Stomach (tissue), 9 donors: ENCODE data around the gene LTF. TPM values are rescaled to one million over a fixed set of nuclear protein-coding genes. Genes with fewer than 3 reads are reported as not detected.

Experiments
- DNase-seq, 2 donors: peaks; one replicate each; pipeline versions ENCODE4 v3.0.0 to v3.0.0-alpha.2; 2013 to 2019
- H3K27ac ChIP-seq, 5 donors: fragments of 200-600 bp in 4 of 5; sonication (generic) in 4 of 5; one replicate each; pipeline ENCODE4 v1.5.1; 2013 to 2019; ENCODE audit warnings: mild to moderate bottlenecking in 1 of 5, moderate library complexity in 1 of 5
- H3K27me3 ChIP-seq, 3 donors: fragments of 200-600 bp; sonication (generic); one replicate each; pipeline ENCODE4 v1.5.1; 2017 to 2019; ENCODE audit warnings: mixed run types in 1 of 3
- H3K36me3 ChIP-seq, 4 donors: fragments of 200-600 bp; sonication (generic); 1 replicate in 3 of 4; 2 replicates in 1 of 4; pipeline ENCODE4 v1.5.1; 2016 to 2019
- H3K4me1 ChIP-seq, 4 donors: fragments of 200-600 bp; sonication (generic); one replicate each; pipeline ENCODE4 v1.5.1; 2016 to 2019
- H3K4me3 ChIP-seq, 4 donors: fragments of 200-600 bp; sonication (generic) in 3 of 4; one replicate each; pipeline ENCODE4 v1.5.1; 2016 to 2019; ENCODE audit warnings: mild to moderate bottlenecking in 1 of 4
- H3K9me3 ChIP-seq, 4 donors: fragments of 200-600 bp; sonication (generic); one replicate each; pipeline ENCODE4 v1.5.1; 2016 to 2019
- EP300 ChIP-seq: sonication (generic); formaldehyde crosslinking; IDR thresholded peaks from one replicate; pipeline ENCODE4 v1.6.1; 2017; ENCODE audit warnings: antibody characterized with exemption
- POLR2A ChIP-seq, 4 donors: fragments of 450-650 bp; IDR thresholded peaks; one replicate each; pipeline ENCODE4 v1.6.1; 2016; ENCODE audit warnings: antibody characterized with exemption in 4 of 4, control low read depth in 2 of 4, mild to moderate bottlenecking in 1 of 4, moderate library complexity in 1 of 4
- POLR2AphosphoS5 ChIP-seq, 3 donors: sonication (generic); formaldehyde crosslinking; IDR thresholded peaks; one replicate each; pipeline ENCODE4 v1.6.1; 2016; ENCODE audit warnings: antibody characterized with exemption in 3 of 3
- WGBS, 5 donors: extraction: QIAGEN DNeasy Blood & Tissue Kit in 3 of 5; methylation state at CpG; one replicate each; pipeline versions ENCODE4 v1.1.5 to v1.1.7; 2013 to 2018; 5-methylcytosine and 5-hydroxymethylcytosine counted together
- intact Hi-C: fragments of 100-400 bp; cut with DNase I; formaldehyde crosslinking; loops from one replicate; pipeline ENCODE4 v1.15.1; 2023; ENCODE audit warnings: low total_unique reads
- polyA plus RNA-seq, 3 donors: library from polyadenylated mRNA; stranded (reverse); fragments of 200-250 nt; gene quantifications; one replicate each; pipeline ENCODE4 v1.2.3, GENCODE V29; 2013
- total RNA-seq, 5 donors: library from RNA; depleted of rRNA; stranded (reverse); fragments of >200 nt; gene quantifications; one replicate each; pipeline versions ENCODE4 v1.1.0 to v1.2.3, GENCODE V29; 2014 to 2016
- TF ChIP-seq, protein P1 (sequence below), 7 experiments: fragments of 450-650 bp in 4 of 7; fragments of 200-600 bp in 3 of 7; sonication (generic) in 3 of 7; IDR thresholded peaks; one replicate each; pipeline ENCODE4 v1.5.1; 2016 to 2019; ENCODE audit warnings: antibody characterized with exemption in 7 of 7, control low read depth in 2 of 7, mild to moderate bottlenecking in 1 of 7
- donor health status: healthy with polysubstance abuse.
- donor health status: Bipolar disorder and iron deficiency.
- donor health status: healthy.

Gene LTF
- total and polyA plus RNA-seq, 8 donors: 0.58 to 1,112 (median 106) TPM

DNA sequence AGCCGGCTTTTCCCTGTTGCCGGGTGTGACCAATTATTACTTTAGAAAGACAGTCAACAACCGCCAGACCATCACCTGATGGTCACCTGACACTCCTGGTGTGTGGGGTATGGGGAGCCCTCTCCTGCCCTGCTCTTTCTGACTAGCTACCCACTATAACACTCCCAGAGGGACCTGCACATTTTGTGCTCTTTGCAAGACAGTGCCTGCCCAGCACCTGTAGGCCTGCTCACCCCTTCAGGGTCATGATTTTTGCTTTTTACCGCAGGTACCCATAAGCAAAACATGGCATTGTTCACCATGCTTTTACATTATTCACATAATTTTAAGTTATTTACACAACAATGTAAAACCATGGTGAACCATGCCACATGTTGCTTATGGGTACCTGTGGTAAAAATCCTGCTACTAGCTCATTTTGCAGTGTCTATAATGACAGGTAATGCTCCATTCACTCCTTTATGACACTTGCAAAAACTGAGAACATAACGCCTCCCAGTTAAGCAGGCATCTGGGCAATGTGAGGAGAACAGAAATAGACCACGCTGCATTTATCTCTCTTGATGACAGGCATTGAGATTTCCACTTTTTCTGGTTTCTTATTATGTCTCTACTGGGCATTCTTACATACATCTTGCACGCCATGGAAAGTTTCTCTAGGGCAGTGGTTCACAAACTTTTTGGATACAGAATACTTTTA is 47.7 kb downstream of the LTF start:
- no peak for TF ChIP-seq POLR2A (IDR thresholded peaks at IDR 0.05)
- TF ChIP-seq, protein P1, sequence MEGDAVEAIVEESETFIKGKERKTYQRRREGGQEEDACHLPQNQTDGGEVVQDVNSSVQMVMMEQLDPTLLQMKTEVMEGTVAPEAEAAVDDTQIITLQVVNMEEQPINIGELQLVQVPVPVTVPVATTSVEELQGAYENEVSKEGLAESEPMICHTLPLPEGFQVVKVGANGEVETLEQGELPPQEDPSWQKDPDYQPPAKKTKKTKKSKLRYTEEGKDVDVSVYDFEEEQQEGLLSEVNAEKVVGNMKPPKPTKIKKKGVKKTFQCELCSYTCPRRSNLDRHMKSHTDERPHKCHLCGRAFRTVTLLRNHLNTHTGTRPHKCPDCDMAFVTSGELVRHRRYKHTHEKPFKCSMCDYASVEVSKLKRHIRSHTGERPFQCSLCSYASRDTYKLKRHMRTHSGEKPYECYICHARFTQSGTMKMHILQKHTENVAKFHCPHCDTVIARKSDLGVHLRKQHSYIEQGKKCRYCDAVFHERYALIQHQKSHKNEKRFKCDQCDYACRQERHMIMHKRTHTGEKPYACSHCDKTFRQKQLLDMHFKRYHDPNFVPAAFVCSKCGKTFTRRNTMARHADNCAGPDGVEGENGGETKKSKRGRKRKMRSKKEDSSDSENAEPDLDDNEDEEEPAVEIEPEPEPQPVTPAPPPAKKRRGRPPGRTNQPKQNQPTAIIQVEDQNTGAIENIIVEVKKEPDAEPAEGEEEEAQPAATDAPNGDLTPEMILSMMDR (IDR thresholded peaks at IDR 0.05): no peak
- no peak for TF ChIP-seq EP300
- no peak for TF ChIP-seq POLR2AphosphoS5 (IDR thresholded peaks at IDR 0.05)
- Histone ChIP-seq H3K9me3 (no peaks in the 10 kb centered on the region), H3K4me3 (no peak overlapping the region), H3K27me3 (no peaks in the 10 kb centered on the region), H3K27ac (no peak overlapping the region), H3K36me3 (no peaks in the 10 kb centered on the region), H3K4me1 (peaks cover 0 to 8% (median 0%) of the 10 kb centered on the region in 4 donors)
- intact Hi-C loops: no loop called here
- WGBS, 5 donors: 68 to 84% (median 81%) methylated on average over 7 of the region's 7 CpGs
- DNase-seq: no peak

DNA sequence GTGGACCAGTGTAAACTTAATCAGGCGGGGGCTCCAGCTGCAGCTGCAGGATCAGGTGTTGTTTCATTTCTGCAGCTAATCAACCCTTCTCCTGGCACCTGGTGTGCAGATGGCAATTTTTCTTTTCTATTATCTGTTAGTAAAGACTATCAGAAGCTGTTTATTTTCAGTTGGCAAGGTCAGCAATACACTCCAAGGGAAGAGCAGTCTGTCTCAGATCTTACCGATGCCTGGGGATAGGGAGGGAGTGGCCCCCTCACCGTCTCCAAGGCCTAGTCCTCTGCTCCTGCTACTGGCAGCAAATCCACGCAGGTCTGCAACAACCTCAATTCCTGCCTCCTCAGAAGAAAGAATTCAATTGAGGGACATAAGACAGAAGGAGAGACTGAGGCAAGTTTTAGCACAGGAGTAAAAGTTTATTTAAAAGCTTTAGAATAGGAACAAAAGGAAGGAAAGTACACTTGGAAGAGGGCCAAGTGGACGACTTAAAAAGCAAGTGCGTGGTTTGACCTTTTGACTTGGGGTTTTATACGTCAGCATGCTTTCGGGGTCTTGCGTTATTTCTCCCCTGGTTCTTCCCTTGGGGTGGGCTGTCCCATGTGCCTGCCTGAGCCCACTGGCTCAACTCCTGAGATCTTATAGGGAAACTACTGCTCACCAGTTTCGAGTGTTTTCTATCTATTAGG is 48.4 kb downstream of the LTF start:
- TF ChIP-seq, protein P1 (IDR thresholded peaks at IDR 0.05): no peak
- TF ChIP-seq EP300: no peak
- H3K9me3 ChIP-seq: no peaks in the 10 kb centered on the region
- no peak overlapping the region for H3K4me3 ChIP-seq
- peaks cover 0 to 8% (median 0%) of the 10 kb centered on the region in 4 donors for H3K4me1 ChIP-seq
- peak in 1 of 2 donors; percentile 29 for DNase-seq
- no peaks in the 10 kb centered on the region for H3K36me3 ChIP-seq
- no peaks in the 10 kb centered on the region for H3K27me3 ChIP-seq
- intact Hi-C loops: no loop called here
- H3K27ac ChIP-seq: no peak overlapping the region
- 28 to 37% (median 29%) methylated on average over 10 of the region's 10 CpGs for WGBS, 5 donors

DNA sequence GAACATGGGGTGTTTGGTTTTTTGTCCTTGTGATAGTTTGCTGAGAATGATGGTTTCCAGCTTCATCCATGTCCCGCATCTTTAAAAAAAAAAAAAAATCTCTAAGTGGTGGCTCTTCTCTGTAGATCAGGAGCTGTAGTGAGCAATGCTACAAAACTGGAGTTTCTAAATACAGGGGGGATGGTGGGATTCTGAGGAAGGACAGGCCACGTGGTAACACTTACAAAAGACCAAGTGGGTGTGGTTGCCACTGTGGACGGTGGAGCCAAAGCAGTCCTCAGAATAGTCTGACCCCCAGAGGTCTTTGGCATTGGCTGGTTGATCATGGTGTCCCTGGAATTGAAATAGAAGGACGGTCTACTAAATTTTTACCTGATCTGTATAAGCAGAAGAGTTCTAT is 50.0 kb downstream of the LTF start:
- peaks cover 0 to 8% (median 0%) of the 10 kb centered on the region in 4 donors for H3K4me1 ChIP-seq
- H3K4me3 ChIP-seq: no peak overlapping the region
- H3K9me3 ChIP-seq: no peaks in the 10 kb centered on the region
- H3K27me3 ChIP-seq: no peaks in the 10 kb centered on the region
- TF ChIP-seq POLR2AphosphoS5 (IDR thresholded peaks at IDR 0.05): no peak
- TF ChIP-seq EP300: no peak
- no peak for TF ChIP-seq POLR2A (IDR thresholded peaks at IDR 0.05)
- TF ChIP-seq, protein P1 (IDR thresholded peaks at IDR 0.05): no peak
- H3K27ac ChIP-seq: no peak overlapping the region
- peaks cover 0 to 5% (median 0%) of the 10 kb centered on the region in 4 donors for H3K36me3 ChIP-seq
- intact Hi-C loops: no loop called here
- DNase-seq: no peak
- 70 to 77% (median 71%) methylated on average over 4 of the region's 4 CpGs for WGBS, 5 donors

DNA sequence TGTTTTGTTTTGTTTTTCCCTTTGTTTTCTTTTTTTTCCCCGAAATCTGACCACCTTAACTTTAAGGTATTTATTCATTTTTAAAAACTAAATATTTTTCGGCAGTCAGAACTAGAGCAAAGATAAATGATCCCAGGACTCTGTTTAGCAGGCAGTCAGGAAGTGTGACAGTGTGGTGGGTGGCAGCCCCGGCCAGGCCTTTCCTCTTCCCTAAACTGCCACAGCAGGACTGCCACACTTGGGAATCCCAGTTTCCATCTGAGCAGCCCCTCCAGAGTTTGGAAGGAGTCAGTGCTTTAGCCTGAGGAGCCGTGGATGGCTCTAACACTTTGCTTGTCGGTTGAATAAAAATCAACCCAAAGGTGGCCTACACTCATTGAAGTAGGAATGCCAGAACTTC is 50.8 kb downstream of the LTF start:
- Histone ChIP-seq H3K27me3 (no peaks in the 10 kb centered on the region), H3K4me3 (no peak overlapping the region), H3K9me3 (no peaks in the 10 kb centered on the region), H3K36me3 (peaks cover 0 to 6% (median 0%) of the 10 kb centered on the region in 4 donors), H3K27ac (no peak overlapping the region), H3K4me1 (peaks cover 0 to 10% (median 0%) of the 10 kb centered on the region in 4 donors)
- no peak for DNase-seq
- WGBS, 5 donors: 68 to 84% (median 72%) methylated on average over 5 of the region's 5 CpGs
- intact Hi-C loops: no loop called here
- TF ChIP-seq POLR2AphosphoS5 (IDR thresholded peaks at IDR 0.05): no peak
- no peak for TF ChIP-seq EP300
- TF ChIP-seq POLR2A (IDR thresholded peaks at IDR 0.05): no peak
- TF ChIP-seq, protein P1 (IDR thresholded peaks at IDR 0.05): no peak
